Gastrocnemius medialis (tissue), 4 donors: ENCODE measurements around the gene PTTG1IP2. TPM values are rescaled to one million over a fixed set of nuclear protein-coding genes. Genes with fewer than 3 reads are reported as not detected.
A peak's percentile ranks its signal among the peaks of the same experiment; 100 is the strongest.

Experiments used
- ATAC-seq, 2 donors: fragments of 150-250 bp; one replicate each; pipeline ENCODE4 v1.9.1; 2016
- DNase-seq, 2 donors: peaks; one replicate each; pipeline ENCODE4 v3.0.0-alpha.2; 2019
- H3K27ac ChIP-seq, 4 donors: fragments of 200-600 bp; sonication (generic); 1 replicate in 1 of 4; 2 replicates in 3 of 4; pipeline ENCODE4 v1.5.1; 2016 to 2018; ENCODE audit warnings: mild to moderate bottlenecking in 2 of 4, moderate library complexity in 1 of 4
- H3K27me3 ChIP-seq, 3 donors: fragments of 200-600 bp; sonication (generic) in 2 of 3; 1 replicate in 1 of 3; 2 replicates in 2 of 3; pipeline versions ENCODE4 v1.5.1 to v1.6.0; 2016 to 2019; ENCODE audit warnings: mild to moderate bottlenecking in 1 of 3, moderate library complexity in 1 of 3
- H3K36me3 ChIP-seq, 2 donors: fragments of 200-600 bp; sonication (generic) in 1 of 2; one replicate each; pipeline ENCODE4 v1.5.1; 2017 to 2018
- H3K4me1 ChIP-seq, 2 donors: fragments of 200-600 bp; sonication (generic) in 1 of 2; one replicate each; pipeline ENCODE4 v1.5.1; 2016 to 2017; ENCODE audit warnings: mild to moderate bottlenecking in 2 of 2
- H3K4me3 ChIP-seq, 4 donors: fragments of 200-600 bp; sonication (generic) in 3 of 4; 1 replicate in 1 of 4; 2 replicates in 3 of 4; pipeline ENCODE4 v1.5.1; 2016 to 2019; ENCODE audit warnings: mild to moderate bottlenecking in 2 of 4
- H3K9me3 ChIP-seq, 3 donors: fragments of 200-600 bp; sonication (generic) in 2 of 3; 1 replicate in 1 of 3; 2 replicates in 2 of 3; pipeline ENCODE4 v1.5.1; 2016 to 2019
- POLR2A ChIP-seq, 2 donors: fragments of 450-650 bp; IDR thresholded peaks; one replicate each; pipeline ENCODE4 v1.6.1; 2017; ENCODE audit warnings: antibody characterized with exemption in 2 of 2, mild to moderate bottlenecking in 2 of 2, moderate library complexity in 2 of 2
- in situ Hi-C, 4 donors: fragments of 200-750 bp; cut with MboI; loops; one replicate each; pipeline versions ENCODE4 v1.15.0 to v1.8.0; 2017; ENCODE audit warnings: low sequenced_read_pairs in 4 of 4
- intact Hi-C: fragments of 100-400 bp; cut with DNase I; formaldehyde crosslinking; loops from one replicate; pipeline ENCODE4 v1.15.1; 2023; ENCODE audit warnings: low total_unique reads
- total RNA-seq, 4 donors: library from RNA; depleted of rRNA; stranded (reverse); fragments of >200 nt; gene quantifications; one replicate each; pipeline versions ENCODE4 v1.1.0 to v1.2.3, GENCODE V29; 2016
- TF ChIP-seq, protein P1 (sequence below), 5 experiments: fragments of 450-650 bp in 3 of 5; fragments of 200-600 bp in 2 of 5; sonication (generic) in 2 of 5; IDR thresholded peaks in 4 of 5; conservative IDR thresholded peaks in 1 of 5; 1 replicate in 4 of 5; 2 replicates in 1 of 5; pipeline ENCODE4 v1.5.1; 2016 to 2019; ENCODE audit warnings: antibody characterized with exemption in 5 of 5, mild to moderate bottlenecking in 3 of 5, moderate library complexity in 3 of 5

Gene PTTG1IP2
- total RNA-seq, 4 donors from 2014 or later = not detected

DNA sequence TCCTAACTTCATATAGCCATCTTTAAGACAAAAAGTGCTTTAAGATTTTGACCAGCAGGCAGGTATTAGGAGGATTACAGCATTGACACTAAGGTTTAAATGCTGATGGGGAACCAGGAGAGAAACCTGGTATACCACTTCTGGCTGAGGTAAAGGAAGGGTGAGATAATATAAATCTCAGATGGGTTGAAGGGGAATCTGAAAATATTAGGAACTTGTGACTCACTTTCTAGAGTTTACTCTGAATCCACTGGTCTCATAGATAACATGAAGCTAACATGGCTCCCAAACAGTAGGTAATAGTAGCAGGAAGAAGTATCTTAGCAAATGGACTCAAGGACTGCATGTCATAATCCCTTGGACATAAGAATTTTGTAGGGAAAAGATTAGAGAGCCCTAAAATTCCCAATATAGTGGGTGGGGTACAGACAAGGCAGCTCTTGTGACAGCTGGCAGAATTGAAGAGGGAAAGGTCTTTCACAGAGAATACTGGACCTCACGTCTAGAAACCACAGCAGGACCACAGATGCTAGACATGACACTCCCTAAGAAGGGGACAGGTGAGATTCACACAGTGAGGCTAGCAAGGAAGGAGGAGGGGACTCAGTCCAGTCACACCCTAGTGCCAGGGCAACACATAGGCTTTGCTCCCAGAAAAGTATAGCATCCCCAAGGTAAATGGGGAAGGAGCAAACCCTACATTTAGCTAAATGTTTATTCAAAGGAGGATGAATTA lies 3.5 kb downstream of the PTTG1IP2 start:
- intact Hi-C loops (no loop called here), in situ Hi-C loops (loop anchor here in 2 of 4 donors (25.0 kb wide), 2 partner anchors 164 to 564 kb away; no protein-coding TSS in a partner anchor)
- Histone ChIP-seq H3K4me3 (no peak overlapping the region), H3K36me3 (no peaks in the 10 kb centered on the region), H3K9me3 (no peaks in the 10 kb centered on the region), H3K27me3 (no peaks in the 10 kb centered on the region), H3K4me1 (no peaks in the 10 kb centered on the region), H3K27ac (no peak overlapping the region)
- TF ChIP-seq, protein P1, sequence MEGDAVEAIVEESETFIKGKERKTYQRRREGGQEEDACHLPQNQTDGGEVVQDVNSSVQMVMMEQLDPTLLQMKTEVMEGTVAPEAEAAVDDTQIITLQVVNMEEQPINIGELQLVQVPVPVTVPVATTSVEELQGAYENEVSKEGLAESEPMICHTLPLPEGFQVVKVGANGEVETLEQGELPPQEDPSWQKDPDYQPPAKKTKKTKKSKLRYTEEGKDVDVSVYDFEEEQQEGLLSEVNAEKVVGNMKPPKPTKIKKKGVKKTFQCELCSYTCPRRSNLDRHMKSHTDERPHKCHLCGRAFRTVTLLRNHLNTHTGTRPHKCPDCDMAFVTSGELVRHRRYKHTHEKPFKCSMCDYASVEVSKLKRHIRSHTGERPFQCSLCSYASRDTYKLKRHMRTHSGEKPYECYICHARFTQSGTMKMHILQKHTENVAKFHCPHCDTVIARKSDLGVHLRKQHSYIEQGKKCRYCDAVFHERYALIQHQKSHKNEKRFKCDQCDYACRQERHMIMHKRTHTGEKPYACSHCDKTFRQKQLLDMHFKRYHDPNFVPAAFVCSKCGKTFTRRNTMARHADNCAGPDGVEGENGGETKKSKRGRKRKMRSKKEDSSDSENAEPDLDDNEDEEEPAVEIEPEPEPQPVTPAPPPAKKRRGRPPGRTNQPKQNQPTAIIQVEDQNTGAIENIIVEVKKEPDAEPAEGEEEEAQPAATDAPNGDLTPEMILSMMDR (IDR thresholded peaks at IDR 0.05 in 4 of 5, conservative IDR thresholded peaks at IDR 0.05 in 1 of 5) = no peak
- no peak for TF ChIP-seq POLR2A (IDR thresholded peaks at IDR 0.05)
- ATAC-seq (no peak), DNase-seq (no peak)

DNA sequence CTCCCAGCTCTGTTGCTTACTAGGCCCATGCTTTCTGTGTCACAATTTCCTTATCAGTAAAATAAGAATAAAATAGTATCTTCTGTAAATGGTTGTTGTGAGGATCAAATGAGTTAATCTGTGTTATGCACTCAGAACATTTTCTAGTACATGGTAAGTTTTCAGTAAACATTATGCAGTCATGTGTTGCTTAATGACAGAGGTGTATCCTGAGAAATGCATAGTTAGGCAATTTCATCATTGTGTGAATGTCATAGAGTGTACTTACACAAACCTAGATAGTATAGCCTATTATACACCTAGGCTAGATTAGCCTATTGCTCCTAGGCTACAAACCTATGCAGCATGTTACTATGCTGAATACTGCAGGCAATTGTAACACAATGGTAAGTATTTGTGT lies 4.4 kb downstream of the PTTG1IP2 start:
- Histone ChIP-seq H3K4me3 (no peak overlapping the region), H3K4me1 (no peaks in the 10 kb centered on the region), H3K27me3 (no peaks in the 10 kb centered on the region), H3K36me3 (no peaks in the 10 kb centered on the region), H3K9me3 (no peaks in the 10 kb centered on the region), H3K27ac (no peak overlapping the region)
- no peak for TF ChIP-seq POLR2A (IDR thresholded peaks at IDR 0.05)
- TF ChIP-seq, protein P1 (IDR thresholded peaks at IDR 0.05 in 4 of 5, conservative IDR thresholded peaks at IDR 0.05 in 1 of 5) = no peak
- DNase-seq (no peak), ATAC-seq (no peak)
- intact Hi-C loops = no loop called here
- in situ Hi-C loops = loop anchor here in 2 of 4 donors (25.0 kb wide), 2 partner anchors 163 to 563 kb away; no protein-coding TSS in a partner anchor

DNA sequence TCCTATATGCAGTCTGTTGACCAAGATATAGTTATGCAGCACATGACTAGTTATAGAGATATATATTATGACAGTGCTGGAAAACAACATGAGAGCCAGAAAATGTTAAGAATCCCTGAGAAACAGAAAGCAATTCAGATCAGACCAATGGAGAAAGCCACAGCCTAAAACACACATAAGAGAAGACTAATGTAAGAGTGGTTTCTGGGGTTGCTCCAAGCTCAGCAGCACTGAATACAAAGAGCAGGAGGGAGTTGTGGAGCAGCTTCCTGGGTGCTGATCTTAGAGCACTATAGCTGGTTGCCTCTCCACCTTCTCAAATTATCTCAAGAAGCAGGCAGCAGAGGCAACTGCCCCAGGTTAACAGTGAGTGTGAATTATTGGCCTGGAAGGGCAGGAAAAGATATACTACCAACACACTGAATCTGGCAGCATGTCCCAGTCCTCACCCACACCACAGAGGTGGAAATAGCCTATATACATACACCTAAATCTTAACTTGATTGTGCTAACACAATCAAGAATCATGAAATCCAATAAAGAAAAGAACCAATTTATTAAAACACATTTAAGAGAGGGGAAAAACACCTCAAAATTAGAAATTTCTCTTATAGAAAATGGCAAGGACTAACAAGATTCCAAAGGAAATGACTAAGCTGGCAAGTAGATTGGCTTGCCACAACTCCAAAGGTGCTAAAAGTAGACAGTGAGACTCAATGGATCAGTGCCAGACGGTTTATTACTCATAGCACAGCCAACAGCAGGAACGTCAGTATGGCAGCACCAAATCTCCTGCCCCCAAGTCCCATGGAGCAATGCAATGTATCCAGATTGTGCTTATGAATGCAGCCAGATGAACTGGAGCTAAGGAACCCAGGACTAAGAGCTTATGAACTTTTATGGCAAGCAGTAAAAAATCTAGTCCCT lies 5.1 kb downstream of the PTTG1IP2 start:
- no peak for TF ChIP-seq POLR2A (IDR thresholded peaks at IDR 0.05)
- TF ChIP-seq, protein P1 (IDR thresholded peaks at IDR 0.05 in 4 of 5, conservative IDR thresholded peaks at IDR 0.05 in 1 of 5) = no peak
- Histone ChIP-seq H3K9me3 (no peaks in the 10 kb centered on the region), H3K4me1 (no peaks in the 10 kb centered on the region), H3K36me3 (no peaks in the 10 kb centered on the region), H3K27me3 (no peaks in the 10 kb centered on the region), H3K27ac (no peak overlapping the region), H3K4me3 (no peak overlapping the region)
- in situ Hi-C loops (loop anchor here in 2 of 4 donors (25.0 kb wide), 2 partner anchors 163 to 563 kb away; no protein-coding TSS in a partner anchor), intact Hi-C loops (no loop called here)
- DNase-seq = no peak
- peak in 1 of 2 donors; percentile 46 for ATAC-seq

DNA sequence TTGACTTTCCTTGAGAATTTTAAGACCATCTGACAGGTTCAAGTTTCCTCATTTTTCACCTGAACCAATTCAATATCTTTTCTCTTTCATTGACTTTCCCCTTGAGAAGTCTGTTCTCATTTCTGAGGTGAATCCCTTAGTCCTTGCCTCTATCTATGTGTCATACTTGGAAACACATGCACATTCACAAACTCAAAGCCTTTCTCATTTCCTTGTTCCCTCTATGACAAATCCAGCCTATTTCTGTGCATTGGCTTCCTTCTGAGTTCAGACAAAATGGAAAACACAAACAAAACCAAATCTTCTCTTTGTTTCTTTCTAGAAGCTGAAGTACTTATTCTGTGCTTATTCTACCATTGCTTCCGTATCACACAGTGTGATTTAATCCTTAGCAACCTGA lies 13.8 kb downstream of the PTTG1IP2 start:
- in situ Hi-C loops (no loop called here), intact Hi-C loops (no loop called here)

More for the DNA sequence above, 13.8 kb downstream of the PTTG1IP2 start:
- Histone ChIP-seq H3K4me1 (no peaks in the 10 kb centered on the region), H3K27me3 (no peaks in the 10 kb centered on the region), H3K9me3 (no peaks in the 10 kb centered on the region), H3K4me3 (no peak overlapping the region), H3K27ac (no peak overlapping the region), H3K36me3 (no peaks in the 10 kb centered on the region)
- TF ChIP-seq, protein P1 (IDR thresholded peaks at IDR 0.05 in 4 of 5, conservative IDR thresholded peaks at IDR 0.05 in 1 of 5) = no peak
- no peak for TF ChIP-seq POLR2A (IDR thresholded peaks at IDR 0.05)
- DNase-seq (no peak), ATAC-seq (no peak)
